HG02678 (cell line): ENCODE measurements around the gene IRS1.

Experiments used
- ATAC-seq: cut with Tn5 transposase; IDR thresholded peaks from one replicate; pipeline ENCODE4 v1.9.1; 2021; ENCODE audit warnings: mild to moderate bottlenecking, moderate library complexity; ENCODE audit not compliant: unreplicated experiment

Gene IRS1

GRCh38 chr2:226693521-226693920 lies 106.1 kb downstream of the IRS1 start:
- ATAC-seq = no peak

DNA sequence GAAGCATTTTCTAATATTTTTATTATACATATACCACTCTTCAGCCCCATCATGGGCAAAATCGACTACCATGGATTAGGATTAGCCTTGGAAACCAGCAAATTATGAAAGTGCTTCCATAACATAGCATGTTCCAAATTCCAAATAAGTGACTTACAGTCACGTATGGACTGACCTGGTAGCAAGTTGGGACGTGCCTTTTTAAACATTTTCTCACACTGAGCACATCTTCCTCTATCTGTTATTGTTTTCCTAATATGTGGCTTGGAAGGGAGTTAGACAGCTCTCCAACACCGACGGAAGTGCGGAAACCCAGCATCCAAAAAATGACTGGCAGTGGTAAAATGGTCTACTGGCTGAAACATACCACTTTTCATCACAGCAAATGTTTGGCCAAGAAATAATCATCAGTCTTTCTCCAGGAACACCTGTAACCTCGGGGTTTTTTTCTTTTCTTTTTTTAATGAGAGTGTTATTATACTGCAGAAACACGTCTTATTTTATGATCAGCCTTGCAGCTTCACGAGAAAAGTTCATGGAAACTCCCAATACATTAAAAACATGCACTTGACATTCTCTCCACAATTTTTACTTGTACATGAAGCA lies 107.0 kb downstream of the IRS1 start:
- ATAC-seq = no peak

DNA sequence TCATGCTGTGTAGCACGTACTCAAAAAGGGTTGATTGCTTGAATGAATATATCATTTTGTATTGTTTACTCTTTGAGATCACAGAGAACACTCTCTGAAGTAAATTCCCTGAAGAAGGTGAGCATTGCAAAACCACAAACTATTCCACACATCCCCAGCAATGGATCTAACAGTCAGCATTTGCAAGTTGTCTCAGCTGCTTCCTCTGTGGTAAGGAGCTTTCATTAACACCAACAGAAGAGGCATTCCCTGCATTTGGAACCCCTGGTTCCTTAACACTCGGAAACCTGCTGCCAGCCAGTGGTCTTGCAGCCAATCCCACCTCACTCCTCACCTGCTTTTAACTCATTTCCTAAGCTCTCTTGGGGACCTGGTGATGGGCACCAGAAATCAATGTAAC lies 108.4 kb downstream of the IRS1 start:
- ATAC-seq = no peak

GRCh38 chr2:226690461-226691024 lies 109.1 kb downstream of the IRS1 start:
- no peak for ATAC-seq

- ATAC-seq = no peak
Observed at GRCh38 chr2:226687641-226688253, 111.9 kb downstream of the IRS1 start.

GRCh38 chr2:226684563-226684959 lies 115.1 kb downstream of the IRS1 start:
- no peak for ATAC-seq

DNA sequence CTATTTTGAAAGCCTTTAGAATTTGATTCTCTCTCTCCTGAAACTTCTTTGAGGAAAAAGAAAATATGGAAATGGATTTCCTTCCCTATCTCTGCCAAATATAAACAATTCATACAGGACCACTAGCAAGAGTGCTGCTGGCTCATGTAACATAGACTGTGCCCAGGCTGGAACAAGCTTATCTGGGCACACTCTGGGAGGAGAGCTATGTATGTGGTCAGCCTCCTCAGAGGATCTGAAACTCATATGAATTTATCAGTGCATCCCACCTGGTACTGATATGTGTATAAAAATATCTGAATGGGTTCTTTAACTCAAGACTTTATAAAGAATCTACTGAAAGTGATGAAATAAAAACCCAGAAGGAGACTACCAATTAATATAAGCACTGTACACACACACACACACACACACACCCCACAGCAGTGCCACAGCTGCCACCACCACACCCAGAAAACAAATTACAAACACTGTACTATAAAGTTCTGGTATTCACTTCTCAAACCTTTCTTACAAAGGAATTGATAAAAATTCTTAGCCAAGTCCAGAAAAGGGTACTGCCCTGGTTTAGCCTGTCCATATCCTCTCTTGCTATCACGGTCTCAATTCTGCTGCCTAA lies 115.6 kb downstream of the IRS1 start:
- ATAC-seq = no peak

- no peak for ATAC-seq
Observed at GRCh38 chr2:226683196-226683595, 116.4 kb downstream of the IRS1 start.
